ENCODE data around the gene CCDC80.
A peak's percentile ranks its signal among the peaks of the same experiment; 100 is the strongest.

The CCDC80 gene

GRCh38 chr3:112649478-112649735, 8.5 kb upstream of the CCDC80 start:
- no peak overlapping the region for H3K4me3 Mint-ChIP-seq
- H3K27ac Mint-ChIP-seq, result peak overlapping the region; percentile 57
- H3K27me3 Mint-ChIP-seq, result peaks cover 2% of the 10 kb centered on the region
- H3K9me3 Mint-ChIP-seq, result no peaks in the 10 kb centered on the region
- intact Hi-C loops (cut with micrococcal nuclease), result loop anchor here (5.0 kb wide), 1 partner anchor 33 kb away; no protein-coding TSS in a partner anchor
- no peaks in the 10 kb centered on the region for H3K36me3 Mint-ChIP-seq (ENCODE audit: low read depth)
- H3K4me1 Mint-ChIP-seq (ENCODE audit: low read depth), result peaks cover 35% of the 10 kb centered on the region

GRCh38 chr3:112647122-112647521, 6.2 kb upstream of the CCDC80 start:
- Mint-ChIP-seq H3K27ac (peak overlapping the region; percentile 9), H3K36me3 (ENCODE audit: low read depth) (no peaks in the 10 kb centered on the region), H3K27me3 (peaks cover 12% of the 10 kb centered on the region), H3K4me1 (ENCODE audit: low read depth) (peaks cover 51% of the 10 kb centered on the region), H3K9me3 (no peaks in the 10 kb centered on the region), H3K4me3 (no peak overlapping the region)
- intact Hi-C loops (cut with micrococcal nuclease), result loop anchor here (5.0 kb wide), 1 partner anchor 35 kb away; no protein-coding TSS in a partner anchor

- Mint-ChIP-seq H3K27ac (peak overlapping the region; percentile 9), H3K4me1 (ENCODE audit: low read depth) (peaks cover 51% of the 10 kb centered on the region), H3K27me3 (peaks cover 13% of the 10 kb centered on the region), H3K36me3 (ENCODE audit: low read depth) (no peaks in the 10 kb centered on the region), H3K9me3 (no peaks in the 10 kb centered on the region), H3K4me3 (no peak overlapping the region)
- intact Hi-C loops (cut with micrococcal nuclease), result loop anchor here (5.0 kb wide), 1 partner anchor 36 kb away; no protein-coding TSS in a partner anchor
Observed at GRCh38 chr3:112646623-112647022, 5.7 kb upstream of the CCDC80 start.

GRCh38 chr3:112644453-112644852, 3.5 kb upstream of the CCDC80 start:
- no peaks in the 10 kb centered on the region for H3K9me3 Mint-ChIP-seq
- H3K27me3 Mint-ChIP-seq, result peaks cover 13% of the 10 kb centered on the region
- H3K27ac Mint-ChIP-seq, result no peak overlapping the region
- H3K4me1 Mint-ChIP-seq (ENCODE audit: low read depth), result peaks cover 44% of the 10 kb centered on the region
- no peak overlapping the region for H3K4me3 Mint-ChIP-seq
- intact Hi-C loops (cut with micrococcal nuclease), result loop anchor here (5.0 kb wide), 2 partner anchors 48 to 168 kb away; no protein-coding TSS in a partner anchor
- no peaks in the 10 kb centered on the region for H3K36me3 Mint-ChIP-seq (ENCODE audit: low read depth)

- Mint-ChIP-seq H3K27ac (peak overlapping the region; percentile 20), H3K27me3 (peaks cover 13% of the 10 kb centered on the region), H3K9me3 (no peaks in the 10 kb centered on the region), H3K4me1 (ENCODE audit: low read depth) (peaks cover 36% of the 10 kb centered on the region), H3K36me3 (ENCODE audit: low read depth) (no peaks in the 10 kb centered on the region), H3K4me3 (no peak overlapping the region)
- intact Hi-C loops (cut with micrococcal nuclease), result loop anchor here (1.0 to 5.0 kb wide), 5 partner anchors 49 to 335 kb away; no protein-coding TSS in a partner anchor
Observed at GRCh38 chr3:112643621-112644240, 2.8 kb upstream of the CCDC80 start.

- Mint-ChIP-seq H3K27me3 (peaks cover 17% of the 10 kb centered on the region), H3K9me3 (no peaks in the 10 kb centered on the region), H3K4me3 (peak overlapping the region; percentile 58), H3K4me1 (ENCODE audit: low read depth) (peaks cover 29% of the 10 kb centered on the region), H3K27ac (peak overlapping the region; percentile 20), H3K36me3 (ENCODE audit: low read depth) (no peaks in the 10 kb centered on the region)
- intact Hi-C loops (cut with micrococcal nuclease), result loop anchor here (1.0 to 5.0 kb wide), 5 partner anchors 49 to 336 kb away; no protein-coding TSS in a partner anchor
Observed at GRCh38 chr3:112642912-112643506, 2.1 kb upstream of the CCDC80 start.

GRCh38 chr3:112640276-112640929, 540 bp downstream of the CCDC80 start:
- Mint-ChIP-seq H3K4me1 (ENCODE audit: low read depth) (peaks cover 17% of the 10 kb centered on the region), H3K4me3 (no peak overlapping the region), H3K36me3 (ENCODE audit: low read depth) (no peaks in the 10 kb centered on the region), H3K27ac (no peak overlapping the region), H3K9me3 (no peaks in the 10 kb centered on the region), H3K27me3 (peaks cover 17% of the 10 kb centered on the region)
- intact Hi-C loops (cut with micrococcal nuclease), result loop anchor here (5.0 kb wide), 2 partner anchors 52 to 172 kb away; no protein-coding TSS in a partner anchor

GRCh38 chr3:112639455-112640225, 1.3 kb downstream of the CCDC80 start:
- H3K4me3 Mint-ChIP-seq, result no peak overlapping the region
- H3K9me3 Mint-ChIP-seq, result no peaks in the 10 kb centered on the region
- peaks cover 17% of the 10 kb centered on the region for H3K4me1 Mint-ChIP-seq (ENCODE audit: low read depth)
- H3K36me3 Mint-ChIP-seq (ENCODE audit: low read depth), result no peaks in the 10 kb centered on the region
- intact Hi-C loops (cut with micrococcal nuclease), result loop anchor here (5.0 to 10.0 kb wide), 3 partner anchors 53 to 173 kb away; no protein-coding TSS in a partner anchor
- H3K27me3 Mint-ChIP-seq, result peaks cover 17% of the 10 kb centered on the region
- H3K27ac Mint-ChIP-seq, result peak overlapping the region; percentile 11

- intact Hi-C loops (cut with micrococcal nuclease), result loop anchor here (10.0 kb wide), 1 partner anchor 54 kb away; no protein-coding TSS in a partner anchor
- Mint-ChIP-seq H3K27me3 (peaks cover 14% of the 10 kb centered on the region), H3K4me1 (ENCODE audit: low read depth) (peaks cover 19% of the 10 kb centered on the region), H3K27ac (peak overlapping the region; percentile 11), H3K36me3 (ENCODE audit: low read depth) (no peaks in the 10 kb centered on the region), H3K4me3 (no peak overlapping the region), H3K9me3 (no peaks in the 10 kb centered on the region)
Observed at GRCh38 chr3:112638327-112639020, 2.5 kb downstream of the CCDC80 start.

- intact Hi-C loops (cut with micrococcal nuclease), result loop anchor here (10.0 kb wide), 1 partner anchor 53 kb away; no protein-coding TSS in a partner anchor
- no peak overlapping the region for H3K4me3 Mint-ChIP-seq
- H3K27me3 Mint-ChIP-seq, result peaks cover 9% of the 10 kb centered on the region
- H3K36me3 Mint-ChIP-seq (ENCODE audit: low read depth), result no peaks in the 10 kb centered on the region
- peaks cover 19% of the 10 kb centered on the region for H3K4me1 Mint-ChIP-seq (ENCODE audit: low read depth)
- H3K9me3 Mint-ChIP-seq, result no peaks in the 10 kb centered on the region
- H3K27ac Mint-ChIP-seq, result no peak overlapping the region
Observed at GRCh38 chr3:112637700-112638099, 3.2 kb downstream of the CCDC80 start.

GRCh38 chr3:112635674-112636073, 5.3 kb downstream of the CCDC80 start:
- H3K27me3 Mint-ChIP-seq, result peaks cover 5% of the 10 kb centered on the region
- H3K36me3 Mint-ChIP-seq (ENCODE audit: low read depth), result no peaks in the 10 kb centered on the region
- intact Hi-C loops (cut with micrococcal nuclease), result loop anchor here (10.0 kb wide), 1 partner anchor 51 kb away; no protein-coding TSS in a partner anchor
- no peak overlapping the region for H3K27ac Mint-ChIP-seq
- H3K9me3 Mint-ChIP-seq, result no peaks in the 10 kb centered on the region
- H3K4me3 Mint-ChIP-seq, result no peak overlapping the region
- H3K4me1 Mint-ChIP-seq (ENCODE audit: low read depth), result peaks cover 15% of the 10 kb centered on the region

GRCh38 chr3:112634786-112635541, 6.0 kb downstream of the CCDC80 start:
- H3K9me3 Mint-ChIP-seq, result no peaks in the 10 kb centered on the region
- H3K27me3 Mint-ChIP-seq, result peaks cover 5% of the 10 kb centered on the region
- peaks cover 15% of the 10 kb centered on the region for H3K4me1 Mint-ChIP-seq (ENCODE audit: low read depth)
- intact Hi-C loops (cut with micrococcal nuclease), result loop anchor here (10.0 kb wide), 1 partner anchor 50 kb away; no protein-coding TSS in a partner anchor
- no peaks in the 10 kb centered on the region for H3K36me3 Mint-ChIP-seq (ENCODE audit: low read depth)
- no peak overlapping the region for H3K4me3 Mint-ChIP-seq
- no peak overlapping the region for H3K27ac Mint-ChIP-seq

Data from dendritic cell treated with granulocyte-macrophage colony-stimulating factor and Interleukin-4, amounts not matched to agents 40 ng/mL and 50 ng/mL, for 4 days (primary cell).